Body of pancreas (tissue), 4 donors: ENCODE measurements around the gene STK39.

Experiments
- CTCF ChIP-seq, 7 experiments: fragments of 450-650 bp in 4 of 7; fragments of 200-600 bp in 3 of 7; sonication (generic) in 3 of 7; IDR thresholded peaks; one replicate each; pipeline ENCODE4 v1.5.1; 2016 to 2019; ENCODE audit warnings: antibody characterized with exemption in 7 of 7
- POLR2A ChIP-seq, 3 donors: fragments of 450-650 bp; IDR thresholded peaks; one replicate each; pipeline ENCODE4 v1.6.1; 2016; ENCODE audit warnings: antibody characterized with exemption in 3 of 3, mild to moderate bottlenecking in 2 of 3

GRCh38 chr2:168120310-168120709 lies 127.1 kb downstream of the STK39 start:
- TF ChIP-seq CTCF (IDR thresholded peaks at IDR 0.05) (no peak), POLR2A (IDR thresholded peaks at IDR 0.05) (no peak)
